Measurements from ENCODE around the gene PDCD1LG2.
"Not testable (repeated sequence)": the region's sequence is repeated elsewhere in the genome, so short reads cannot be mapped to it uniquely, and the experiment has no call there.

Gene PDCD1LG2

GRCh38 chr9:5566054-5566618 lies 55.8 kb downstream of the PDCD1LG2 start:
- DNase-seq: no peak

- no peak for DNase-seq
Measured at GRCh38 chr9:5568868-5569267, 58.5 kb downstream of the PDCD1LG2 start.

GRCh38 chr9:5569409-5569808 lies 59.1 kb downstream of the PDCD1LG2 start:
- DNase-seq: no peak

- DNase-seq: no peak
Measured at GRCh38 chr9:5569891-5570290, 59.6 kb downstream of the PDCD1LG2 start.

GRCh38 chr9:5571629-5572232 lies 61.4 kb downstream of the PDCD1LG2 start:
- no peak for DNase-seq

GRCh38 chr9:5574097-5574496 lies 63.8 kb downstream of the PDCD1LG2 start:
- no peak for DNase-seq

- peak in 1 of 5 experiments; percentile 17 for DNase-seq
Measured at GRCh38 chr9:5575000-5575399, 64.7 kb downstream of the PDCD1LG2 start.

- DNase-seq: peak in 1 of 5 experiments; percentile 24
Measured at GRCh38 chr9:5577225-5577624, 66.9 kb downstream of the PDCD1LG2 start.

GRCh38 chr9:5578018-5578697 lies 67.8 kb downstream of the PDCD1LG2 start:
- DNase-seq: no peak

GRCh38 chr9:5578698-5579085 lies 68.4 kb downstream of the PDCD1LG2 start:
- DNase-seq: no peak

GRCh38 chr9:5579881-5580280 lies 69.5 kb downstream of the PDCD1LG2 start:
- peak in 1 of 5 experiments; percentile 67 for DNase-seq

GRCh38 chr9:5580650-5581049 lies 70.3 kb downstream of the PDCD1LG2 start:
- DNase-seq: no peak

GRCh38 chr9:5581706-5582105 lies 71.4 kb downstream of the PDCD1LG2 start:
- not testable (repeated sequence) for DNase-seq

GRCh38 chr9:5582835-5583195 lies 72.5 kb downstream of the PDCD1LG2 start:
- peak in 1 of 5 experiments; percentile 84 for DNase-seq

GRCh38 chr9:5586391-5586802 lies 76.1 kb downstream of the PDCD1LG2 start:
- peak in 1 of 5 experiments; percentile 67 for DNase-seq

GRCh38 chr9:5587024-5587423 lies 76.7 kb downstream of the PDCD1LG2 start:
- peak in 2 of 5 experiments; percentile 15 to 36 for DNase-seq

GRCh38 chr9:5592231-5592630 lies 81.9 kb downstream of the PDCD1LG2 start:
- DNase-seq: no peak

- no peak for DNase-seq
Measured at GRCh38 chr9:5592904-5593303, 82.6 kb downstream of the PDCD1LG2 start.

- peak in 1 of 5 experiments; percentile 62 for DNase-seq
Measured at GRCh38 chr9:5593904-5594303, 83.6 kb downstream of the PDCD1LG2 start.

- DNase-seq: no peak
Measured at GRCh38 chr9:5596173-5596572, 85.8 kb downstream of the PDCD1LG2 start.

GRCh38 chr9:5608298-5609225 lies 98.2 kb downstream of the PDCD1LG2 start:
- DNase-seq: peak in 1 of 5 experiments; percentile 33

GRCh38 chr9:5609226-5609596 lies 98.9 kb downstream of the PDCD1LG2 start:
- no peak for DNase-seq

GRCh38 chr9:5610491-5610890 lies 100.2 kb downstream of the PDCD1LG2 start:
- no peak for DNase-seq
